ENCODE measurements around the gene RAB17. TPM values are rescaled to one million over a fixed set of nuclear protein-coding genes. Genes with fewer than 3 reads are reported as not detected.

RAB17 gene
- total RNA-seq, 1 donor from 2014 or later, result 0.41 TPM

DNA sequence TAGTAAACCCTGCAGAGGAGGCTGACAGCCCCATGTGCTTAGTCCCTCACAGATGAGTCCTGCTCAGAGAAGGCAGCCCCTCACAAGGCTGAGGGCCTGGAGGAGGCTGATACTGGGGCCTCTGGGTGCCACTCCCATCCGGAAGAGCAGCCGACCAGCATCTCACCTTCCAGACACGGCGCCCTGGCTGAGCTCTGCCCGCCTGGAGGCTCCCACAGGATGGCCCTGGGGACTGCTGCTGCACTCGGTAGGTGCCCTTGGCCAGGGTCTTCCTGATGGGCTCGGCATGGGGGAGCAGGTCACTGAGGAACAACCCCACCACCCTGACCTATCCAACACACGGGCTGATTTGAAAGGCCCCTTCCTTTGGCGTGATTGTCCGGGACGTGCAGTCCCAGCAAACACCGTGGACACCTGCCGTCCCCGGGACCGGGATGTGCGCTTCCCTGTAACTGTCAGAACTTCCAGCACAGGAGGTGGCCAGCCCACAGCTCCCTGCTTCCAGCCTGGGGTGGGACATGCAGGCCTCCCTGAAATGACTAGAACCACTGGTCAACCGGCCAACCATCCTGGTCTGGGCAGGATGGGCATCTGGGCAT is 64.9 kb downstream of the RAB17 start:
- FAIRE-seq (no peak), DNase-seq (ENCODE audit: low spot score in 2 of 2) (no peak)

DNA sequence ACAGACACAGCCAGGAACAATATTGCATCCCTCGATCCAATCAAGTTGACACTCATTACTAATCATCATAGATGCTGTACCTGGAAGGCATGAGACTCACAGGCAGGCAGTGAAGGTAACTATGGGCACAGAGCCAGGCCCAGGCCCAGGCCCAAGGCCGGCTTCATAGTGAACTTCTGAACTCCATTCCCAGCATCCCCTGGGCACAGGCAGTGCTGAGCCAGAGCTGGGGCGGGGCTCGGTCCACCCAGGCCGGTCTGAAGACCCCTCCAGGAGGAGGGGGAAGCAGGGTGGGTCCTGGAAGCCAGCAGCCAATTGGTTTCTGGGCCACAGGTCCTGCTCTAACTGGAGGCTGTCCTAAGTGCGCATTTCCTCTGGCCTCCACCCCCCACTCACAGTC is 65.9 kb downstream of the RAB17 start:
- DNase-seq (ENCODE audit: low spot score in 2 of 2) (no peak), FAIRE-seq (no peak)

Small RNAs within 50 kb of the gene (small RNA-seq; reads per million reads assigned to genes)
- gene RNU6-1140P, result not detected

Other genes with a start within 250 kb of the RAB17 start
- gene COL6A3, start 176.6 kb downstream of the RAB17 start, total RNA-seq, result 12.2 TPM
- gene MLPH, start 103.5 kb downstream of the RAB17 start, total RNA-seq, result 0.82 TPM
- gene PRLH, start 24.2 kb downstream of the RAB17 start, total RNA-seq, result not detected
- 27.7 TPM for gene LRRFIP1, start 36.9 kb upstream of the RAB17 start, total RNA-seq
- 5.3 TPM for gene RBM44, start 208.0 kb upstream of the RAB17 start, total RNA-seq